ENCODE results near the gene KCNE5.

The KCNE5 gene

GRCh38 chrX:109629310-109629709, 4.3 kb upstream of the KCNE5 start:
- Histone ChIP-seq H3K27me3 (ENCODE audit: low read depth, low read length) (no peaks in the 10 kb centered on the region), H2AFZ (ENCODE audit: low read depth, low read length) (no peak overlapping the region), H3K79me2 (ENCODE audit: low read length) (no peaks in the 10 kb centered on the region), H3K4me3 (ENCODE audit: low read length) (no peak overlapping the region), H3K9ac (ENCODE audit: low read length) (no peak overlapping the region), H3K36me3 (replicated peaks; ENCODE audit: low read depth, low read length) (no peaks in the 10 kb centered on the region), H3K4me2 (ENCODE audit: low read length) (no peak overlapping the region), H3K4me1 (ENCODE audit: low read length) (no peaks in the 10 kb centered on the region), H3K9me3 (ENCODE audit: insufficient read depth, low read length) (no peaks in the 10 kb centered on the region), H4K20me1 (ENCODE audit: insufficient read depth, low read length) (no peaks in the 10 kb centered on the region), H3K27ac (ENCODE audit: low read length) (no peak overlapping the region)
- TF ChIP-seq, protein P1, sequence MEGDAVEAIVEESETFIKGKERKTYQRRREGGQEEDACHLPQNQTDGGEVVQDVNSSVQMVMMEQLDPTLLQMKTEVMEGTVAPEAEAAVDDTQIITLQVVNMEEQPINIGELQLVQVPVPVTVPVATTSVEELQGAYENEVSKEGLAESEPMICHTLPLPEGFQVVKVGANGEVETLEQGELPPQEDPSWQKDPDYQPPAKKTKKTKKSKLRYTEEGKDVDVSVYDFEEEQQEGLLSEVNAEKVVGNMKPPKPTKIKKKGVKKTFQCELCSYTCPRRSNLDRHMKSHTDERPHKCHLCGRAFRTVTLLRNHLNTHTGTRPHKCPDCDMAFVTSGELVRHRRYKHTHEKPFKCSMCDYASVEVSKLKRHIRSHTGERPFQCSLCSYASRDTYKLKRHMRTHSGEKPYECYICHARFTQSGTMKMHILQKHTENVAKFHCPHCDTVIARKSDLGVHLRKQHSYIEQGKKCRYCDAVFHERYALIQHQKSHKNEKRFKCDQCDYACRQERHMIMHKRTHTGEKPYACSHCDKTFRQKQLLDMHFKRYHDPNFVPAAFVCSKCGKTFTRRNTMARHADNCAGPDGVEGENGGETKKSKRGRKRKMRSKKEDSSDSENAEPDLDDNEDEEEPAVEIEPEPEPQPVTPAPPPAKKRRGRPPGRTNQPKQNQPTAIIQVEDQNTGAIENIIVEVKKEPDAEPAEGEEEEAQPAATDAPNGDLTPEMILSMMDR (IDR thresholded peaks at IDR 0.05; ENCODE audit: low read depth, low read length): no peak
- TF ChIP-seq EZH2phosphoT487 (IDR thresholded peaks at IDR 0.05; ENCODE audit: low read depth): no peak

GRCh38 chrX:109626637-109627036, 1.7 kb upstream of the KCNE5 start:
- TF ChIP-seq, protein P1 (IDR thresholded peaks at IDR 0.05; ENCODE audit: low read depth, low read length): no peak
- TF ChIP-seq EZH2phosphoT487 (IDR thresholded peaks at IDR 0.05; ENCODE audit: low read depth): no peak

GRCh38 chrX:109623997-109624396, 975 bp downstream of the KCNE5 start:
- H3K36me3 ChIP-seq (replicated peaks; ENCODE audit: low read depth, low read length): no peaks in the 10 kb centered on the region
- no peaks in the 10 kb centered on the region for H3K79me2 ChIP-seq (ENCODE audit: low read length)
- no peaks in the 10 kb centered on the region for H4K20me1 ChIP-seq (ENCODE audit: insufficient read depth, low read length)
- no peak overlapping the region for H2AFZ ChIP-seq (ENCODE audit: low read depth, low read length)
- no peaks in the 10 kb centered on the region for H3K4me1 ChIP-seq (ENCODE audit: low read length)
- no peaks in the 10 kb centered on the region for H3K27me3 ChIP-seq (ENCODE audit: low read depth, low read length)
- H3K9me3 ChIP-seq (ENCODE audit: insufficient read depth, low read length): no peaks in the 10 kb centered on the region
- no peak for TF ChIP-seq EZH2phosphoT487 (IDR thresholded peaks at IDR 0.05; ENCODE audit: low read depth)
- TF ChIP-seq, protein P1 (IDR thresholded peaks at IDR 0.05; ENCODE audit: low read depth, low read length): no peak
- H3K4me3 ChIP-seq (ENCODE audit: low read length): no peak overlapping the region
- H3K4me2 ChIP-seq (ENCODE audit: low read length): no peak overlapping the region
- H3K9ac ChIP-seq (ENCODE audit: low read length): no peak overlapping the region
- no peak overlapping the region for H3K27ac ChIP-seq (ENCODE audit: low read length)

More at GRCh38 chrX:109626637-109627036, 1.7 kb upstream of the KCNE5 start:
- no peak overlapping the region for H3K4me3 ChIP-seq (ENCODE audit: low read length)
- H4K20me1 ChIP-seq (ENCODE audit: insufficient read depth, low read length): no peaks in the 10 kb centered on the region
- no peak overlapping the region for H3K27ac ChIP-seq (ENCODE audit: low read length)
- no peaks in the 10 kb centered on the region for H3K36me3 ChIP-seq (replicated peaks; ENCODE audit: low read depth, low read length)
- no peak overlapping the region for H3K4me2 ChIP-seq (ENCODE audit: low read length)
- H3K9me3 ChIP-seq (ENCODE audit: insufficient read depth, low read length): no peaks in the 10 kb centered on the region
- H3K27me3 ChIP-seq (ENCODE audit: low read depth, low read length): no peaks in the 10 kb centered on the region
- no peak overlapping the region for H3K9ac ChIP-seq (ENCODE audit: low read length)
- no peaks in the 10 kb centered on the region for H3K4me1 ChIP-seq (ENCODE audit: low read length)
- no peak overlapping the region for H2AFZ ChIP-seq (ENCODE audit: low read depth, low read length)
- H3K79me2 ChIP-seq (ENCODE audit: low read length): no peaks in the 10 kb centered on the region

DNA sequence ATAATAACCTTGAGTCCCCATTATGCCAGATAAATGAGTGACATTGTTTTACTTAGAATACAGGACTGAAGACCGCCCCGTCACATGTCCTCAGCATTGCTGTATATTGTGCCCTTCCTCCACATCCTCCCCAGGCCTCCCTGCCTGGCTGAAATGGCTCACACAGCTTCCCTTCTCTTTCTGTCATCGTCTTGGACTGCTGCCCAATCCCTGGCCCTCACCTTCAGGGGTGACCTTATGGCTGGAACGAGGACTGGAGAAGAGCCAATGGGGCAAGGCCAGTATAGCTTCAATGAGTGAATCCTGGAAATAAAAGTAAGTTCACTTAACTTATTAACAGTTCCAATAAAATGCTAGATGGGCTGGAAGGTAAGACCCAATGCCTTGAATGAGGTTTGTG, 2.7 kb downstream of the KCNE5 start:
- TF ChIP-seq, protein P1 (IDR thresholded peaks at IDR 0.05; ENCODE audit: low read depth, low read length): no peak
- no peak for TF ChIP-seq EZH2phosphoT487 (IDR thresholded peaks at IDR 0.05; ENCODE audit: low read depth)
- Histone ChIP-seq H3K36me3 (replicated peaks; ENCODE audit: low read depth, low read length) (no peaks in the 10 kb centered on the region), H3K9ac (ENCODE audit: low read length) (no peak overlapping the region), H3K4me3 (ENCODE audit: low read length) (no peak overlapping the region), H4K20me1 (ENCODE audit: insufficient read depth, low read length) (no peaks in the 10 kb centered on the region), H3K79me2 (ENCODE audit: low read length) (no peaks in the 10 kb centered on the region), H3K4me2 (ENCODE audit: low read length) (no peak overlapping the region), H3K9me3 (ENCODE audit: insufficient read depth, low read length) (no peaks in the 10 kb centered on the region), H3K4me1 (ENCODE audit: low read length) (no peaks in the 10 kb centered on the region), H3K27me3 (ENCODE audit: low read depth, low read length) (no peaks in the 10 kb centered on the region), H3K27ac (ENCODE audit: low read length) (no peak overlapping the region), H2AFZ (ENCODE audit: low read depth, low read length) (no peak overlapping the region)
